ENCODE results near the gene SERP1.

DNA sequence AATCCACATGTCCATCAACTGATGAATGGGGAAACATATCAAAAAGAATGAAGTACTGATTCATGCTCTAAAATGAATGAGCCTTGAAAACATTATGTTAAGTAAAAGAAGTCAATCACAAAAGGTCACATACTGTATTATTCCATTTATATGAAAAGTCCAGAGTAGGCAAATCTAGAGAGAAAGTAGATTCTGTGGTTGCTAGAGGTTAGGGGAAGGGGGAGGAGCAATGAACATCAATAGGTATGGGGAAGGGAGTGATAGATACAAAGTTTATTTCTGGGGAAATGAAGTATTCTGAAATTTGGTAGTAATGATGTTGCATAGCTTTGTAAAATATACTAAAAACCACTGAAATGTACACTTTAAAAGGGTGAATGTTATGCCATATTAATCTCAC lies 14.5 kb downstream of the SERP1 start:
- TF ChIP-seq EZH2phosphoT487 (IDR thresholded peaks at IDR 0.05; ENCODE audit: low read depth): no peak
- TF ChIP-seq, protein P1, sequence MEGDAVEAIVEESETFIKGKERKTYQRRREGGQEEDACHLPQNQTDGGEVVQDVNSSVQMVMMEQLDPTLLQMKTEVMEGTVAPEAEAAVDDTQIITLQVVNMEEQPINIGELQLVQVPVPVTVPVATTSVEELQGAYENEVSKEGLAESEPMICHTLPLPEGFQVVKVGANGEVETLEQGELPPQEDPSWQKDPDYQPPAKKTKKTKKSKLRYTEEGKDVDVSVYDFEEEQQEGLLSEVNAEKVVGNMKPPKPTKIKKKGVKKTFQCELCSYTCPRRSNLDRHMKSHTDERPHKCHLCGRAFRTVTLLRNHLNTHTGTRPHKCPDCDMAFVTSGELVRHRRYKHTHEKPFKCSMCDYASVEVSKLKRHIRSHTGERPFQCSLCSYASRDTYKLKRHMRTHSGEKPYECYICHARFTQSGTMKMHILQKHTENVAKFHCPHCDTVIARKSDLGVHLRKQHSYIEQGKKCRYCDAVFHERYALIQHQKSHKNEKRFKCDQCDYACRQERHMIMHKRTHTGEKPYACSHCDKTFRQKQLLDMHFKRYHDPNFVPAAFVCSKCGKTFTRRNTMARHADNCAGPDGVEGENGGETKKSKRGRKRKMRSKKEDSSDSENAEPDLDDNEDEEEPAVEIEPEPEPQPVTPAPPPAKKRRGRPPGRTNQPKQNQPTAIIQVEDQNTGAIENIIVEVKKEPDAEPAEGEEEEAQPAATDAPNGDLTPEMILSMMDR (IDR thresholded peaks at IDR 0.05; ENCODE audit: low read depth, low read length): no peak
